ENCODE data around the gene MPDZ. TPM values are rescaled to one million over a fixed set of nuclear protein-coding genes. Genes with fewer than 3 reads are reported as not detected.

The MPDZ gene
- total RNA-seq, 4 donors from 2014 or later: 52.9 to 84.6 (median 78.5) TPM

- Histone ChIP-seq H3K27ac (no peak overlapping the region), H3K36me3 (no peaks in the 10 kb centered on the region), H3K27me3 (no peaks in the 10 kb centered on the region), H3K4me3 (no peak overlapping the region), H3K9me3 (no peaks in the 10 kb centered on the region), H3K4me1 (no peaks in the 10 kb centered on the region)
- TF ChIP-seq POLR2A (IDR thresholded peaks at IDR 0.05): no peak
- TF ChIP-seq CTCF (IDR thresholded peaks at IDR 0.05): no peak
- intact Hi-C loops (cut with DNase I; ENCODE audit: low total_unique reads): no loop called here
- no peak for DNase-seq
Observed at GRCh38 chr9:13296972-13297371, 17.5 kb upstream of the MPDZ start.

GRCh38 chr9:13295556-13295955, 16.1 kb upstream of the MPDZ start:
- Histone ChIP-seq H3K4me1 (no peaks in the 10 kb centered on the region), H3K4me3 (no peak overlapping the region), H3K36me3 (no peaks in the 10 kb centered on the region), H3K27ac (no peak overlapping the region), H3K27me3 (no peaks in the 10 kb centered on the region), H3K9me3 (no peaks in the 10 kb centered on the region)
- TF ChIP-seq CTCF (IDR thresholded peaks at IDR 0.05) (no peak), POLR2A (IDR thresholded peaks at IDR 0.05) (no peak)
- DNase-seq: no peak
- intact Hi-C loops (cut with DNase I; ENCODE audit: low total_unique reads): no loop called here

GRCh38 chr9:13292782-13293181, 13.3 kb upstream of the MPDZ start:
- DNase-seq: no peak
- H3K27ac ChIP-seq: no peak overlapping the region
- TF ChIP-seq POLR2A (IDR thresholded peaks at IDR 0.05) (no peak), CTCF (IDR thresholded peaks at IDR 0.05) (no peak)
- H3K4me3 ChIP-seq: no peak overlapping the region
- no peaks in the 10 kb centered on the region for H3K9me3 ChIP-seq
- H3K4me1 ChIP-seq: no peaks in the 10 kb centered on the region
- intact Hi-C loops (cut with DNase I; ENCODE audit: low total_unique reads): no loop called here
- no peaks in the 10 kb centered on the region for H3K27me3 ChIP-seq
- H3K36me3 ChIP-seq: no peaks in the 10 kb centered on the region

- Histone ChIP-seq H3K4me3 (no peak overlapping the region), H3K4me1 (no peaks in the 10 kb centered on the region), H3K36me3 (no peaks in the 10 kb centered on the region), H3K9me3 (no peaks in the 10 kb centered on the region), H3K27me3 (no peaks in the 10 kb centered on the region), H3K27ac (no peak overlapping the region)
- intact Hi-C loops (cut with DNase I; ENCODE audit: low total_unique reads): no loop called here
- DNase-seq: no peak
- TF ChIP-seq CTCF (IDR thresholded peaks at IDR 0.05): no peak
- no peak for TF ChIP-seq POLR2A (IDR thresholded peaks at IDR 0.05)
Observed at GRCh38 chr9:13292158-13292557, 12.7 kb upstream of the MPDZ start.

- H3K4me1 ChIP-seq: no peaks in the 10 kb centered on the region
- intact Hi-C loops (cut with DNase I; ENCODE audit: low total_unique reads): no loop called here
- DNase-seq: no peak
- H3K9me3 ChIP-seq: no peaks in the 10 kb centered on the region
- no peak overlapping the region for H3K4me3 ChIP-seq
- H3K27me3 ChIP-seq: no peaks in the 10 kb centered on the region
- H3K36me3 ChIP-seq: no peaks in the 10 kb centered on the region
- TF ChIP-seq POLR2A (IDR thresholded peaks at IDR 0.05) (no peak), CTCF (IDR thresholded peaks at IDR 0.05) (no peak)
- no peak overlapping the region for H3K27ac ChIP-seq
Observed at GRCh38 chr9:13291718-13292117, 12.2 kb upstream of the MPDZ start.
